ENCODE results near the gene SAMD4B.

GRCh38 chr19:39356647-39357046 is 14.4 kb downstream of the SAMD4B start:
- no peak for TF ChIP-seq CTCF (IDR thresholded peaks at IDR 0.05)
- TF ChIP-seq POLR2A (IDR thresholded peaks at IDR 0.05) = no peak
